Measurements from ENCODE around the gene USP35.

Gene USP35

GRCh38 chr11:78200061-78200460, 11.3 kb downstream of the USP35 start:
- DNase-seq, result no peak

DNA sequence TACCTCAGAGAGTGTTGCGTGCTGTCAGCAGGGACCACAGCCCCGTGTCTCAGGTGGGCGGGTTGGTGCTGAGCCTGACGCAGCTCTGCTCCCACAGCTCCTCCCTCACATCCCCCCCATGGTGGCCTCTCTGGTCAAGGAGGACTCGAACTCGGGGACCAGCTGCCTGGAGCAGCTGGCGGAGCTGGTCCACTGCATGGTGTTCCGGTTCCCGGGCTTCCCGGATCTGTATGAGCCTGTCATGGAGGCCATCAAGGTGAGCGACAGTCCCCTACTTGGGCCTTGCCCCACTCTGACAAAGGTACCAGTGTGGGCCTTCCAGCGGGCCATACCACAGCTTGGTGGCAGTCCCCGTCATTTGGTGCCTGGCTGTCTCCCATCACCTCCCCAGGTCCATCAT, 11.8 kb downstream of the USP35 start:
- DNase-seq, result no peak

DNA sequence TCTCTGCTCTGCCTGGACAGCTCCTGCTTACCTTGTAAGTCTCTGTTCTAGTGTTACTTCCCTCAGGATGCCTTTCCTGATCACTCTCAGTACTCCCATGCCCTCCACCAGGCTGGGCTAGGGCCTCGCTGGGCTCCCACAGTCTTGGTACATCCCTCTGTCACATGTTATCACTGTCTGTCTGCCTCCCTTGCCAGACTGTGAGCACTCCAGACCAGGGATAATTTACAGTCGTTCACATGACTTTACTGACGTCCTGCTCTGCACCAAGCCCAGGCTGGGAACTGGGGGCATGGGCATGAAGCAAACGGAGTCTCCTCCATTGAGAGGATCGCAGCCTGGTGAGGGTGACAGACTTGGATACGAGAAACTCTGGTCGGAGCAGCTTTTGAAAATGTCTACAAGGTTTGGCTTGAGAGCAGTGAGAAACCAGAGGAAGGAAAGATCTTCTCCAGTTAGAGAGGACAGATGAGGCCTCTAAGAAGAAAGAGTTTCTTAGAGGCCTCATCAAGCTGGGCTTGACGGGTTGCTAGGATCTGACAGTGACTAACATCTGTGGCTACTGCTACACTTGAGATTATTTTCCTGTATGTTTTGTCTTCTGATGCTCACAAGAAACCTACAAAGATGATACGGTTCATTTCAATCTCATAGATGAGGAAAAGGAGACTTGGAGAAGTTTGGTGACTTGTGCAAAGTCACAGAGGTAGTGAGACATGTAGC, 12.5 kb downstream of the USP35 start:
- DNase-seq, result no peak

GRCh38 chr11:78202733-78203167, 14.0 kb downstream of the USP35 start:
- DNase-seq, result no peak

DNA sequence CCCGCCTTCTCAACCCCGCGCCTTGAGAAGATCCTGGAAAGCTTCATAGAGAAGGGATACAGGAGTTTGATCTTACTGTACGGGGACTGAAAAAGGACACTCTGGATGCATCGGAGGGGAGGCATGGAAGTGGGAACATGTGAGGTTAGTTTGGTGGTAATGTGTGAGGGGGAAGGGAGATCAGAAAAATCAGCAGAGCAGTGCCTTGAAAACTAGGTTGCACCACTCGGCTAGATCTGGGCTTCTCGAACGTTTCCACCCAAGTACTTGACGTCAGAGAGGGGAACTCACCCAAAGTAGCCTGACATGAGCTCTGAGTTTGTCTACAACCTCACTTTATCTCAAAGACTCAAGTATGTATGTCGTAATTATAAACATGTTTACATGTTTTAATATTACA, 14.5 kb downstream of the USP35 start:
- DNase-seq, result no peak

DNA sequence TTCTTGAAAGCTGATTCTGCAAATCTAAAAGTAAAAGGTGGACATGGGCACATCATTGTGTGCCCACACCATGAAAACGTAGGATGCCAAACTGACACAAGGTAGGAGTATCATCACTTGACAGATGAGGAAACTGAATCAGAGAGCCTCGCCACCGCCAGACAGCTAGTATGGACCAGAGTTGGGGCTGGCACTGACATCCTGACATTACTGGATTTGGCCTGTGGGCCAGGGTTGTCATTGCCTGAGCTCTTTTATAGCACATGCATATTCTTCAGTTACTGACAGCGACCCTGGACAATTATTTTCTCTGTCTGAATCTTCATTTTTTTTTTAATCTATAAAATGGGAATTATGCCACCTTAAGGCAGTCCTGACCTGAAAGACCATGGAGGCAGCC, 16.5 kb downstream of the USP35 start:
- no peak for DNase-seq

- no peak for DNase-seq
These were observed 17.0 kb downstream of the USP35 start for GRCh38 chr11:78205691-78206090.

DNA sequence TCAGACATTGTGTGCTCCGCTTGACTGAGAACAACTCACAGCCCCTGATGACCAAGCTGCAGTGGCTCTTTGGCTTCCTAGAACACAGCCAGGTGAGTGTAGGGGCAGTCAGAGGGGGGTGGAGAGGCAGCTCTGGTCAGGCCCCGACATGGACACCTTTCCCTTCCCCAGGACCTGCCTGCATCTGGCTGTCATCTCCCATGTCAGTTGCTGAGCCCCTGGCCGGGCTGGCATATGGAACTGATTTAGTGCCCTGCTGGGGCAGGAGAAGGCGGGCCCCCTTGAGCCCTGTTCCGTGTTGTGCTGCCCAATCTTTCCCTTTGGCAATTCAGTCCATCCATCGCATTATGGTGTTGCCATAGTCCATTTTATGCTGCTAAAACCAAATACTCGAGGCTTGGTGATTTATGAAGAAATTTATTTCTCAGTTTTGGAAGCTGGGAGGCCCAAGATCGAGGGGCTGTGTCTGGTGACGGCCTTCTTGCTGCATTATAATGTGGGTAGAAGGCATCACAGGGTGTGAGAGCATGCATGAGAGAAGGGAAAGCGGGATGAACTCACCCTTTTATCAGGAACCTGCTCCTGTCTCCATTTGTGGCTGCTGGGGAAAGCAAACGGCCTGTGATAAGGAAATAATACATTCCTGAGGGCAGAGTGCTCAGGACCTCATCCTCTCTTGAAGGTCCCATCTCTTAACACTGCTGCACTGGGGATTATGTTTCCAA, 19.0 kb downstream of the USP35 start:
- no peak for DNase-seq

DNA sequence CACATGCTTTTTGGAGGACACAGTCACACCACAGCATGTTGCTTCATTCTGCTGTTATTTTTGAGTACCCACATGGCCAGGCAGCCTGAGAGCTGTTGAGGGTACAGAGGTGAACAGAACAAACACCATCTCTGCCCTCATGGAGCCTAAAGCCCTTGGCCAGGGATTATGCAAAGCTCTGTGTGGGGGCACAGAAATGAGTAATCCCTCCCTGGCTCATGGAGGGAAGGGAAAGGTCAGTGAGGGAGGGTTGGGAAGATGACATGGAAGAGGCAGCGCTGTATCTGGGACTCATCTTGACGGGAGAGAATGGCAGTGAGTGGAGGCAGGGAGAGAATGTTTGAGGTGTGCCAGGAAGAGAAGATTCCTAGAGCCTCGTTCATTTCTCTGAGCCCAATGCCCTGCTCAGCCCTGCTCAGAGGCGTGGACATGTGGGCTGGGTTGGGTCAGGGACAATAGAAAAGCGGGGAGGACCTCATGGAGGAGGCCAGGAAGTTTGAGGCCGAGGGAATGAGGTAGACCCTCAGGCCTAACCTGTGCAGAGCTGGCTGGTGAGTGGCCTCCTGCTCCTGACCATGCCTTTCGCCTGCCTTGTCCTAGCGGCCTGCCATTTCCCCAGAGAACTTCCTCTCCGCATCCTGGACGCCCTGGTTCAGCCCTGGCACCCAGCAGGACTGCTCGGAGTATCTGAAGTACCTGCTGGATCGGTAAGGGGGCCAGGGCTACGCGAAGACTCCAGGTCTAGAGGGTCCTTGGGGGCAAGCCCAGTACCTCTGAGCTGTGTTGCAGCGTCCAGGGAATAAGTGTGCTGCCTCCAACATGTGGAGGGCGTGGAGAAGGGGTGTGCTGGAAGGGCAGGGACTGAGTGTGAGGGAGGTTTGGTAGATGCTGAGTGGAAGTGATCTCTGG, 19.8 kb downstream of the USP35 start:
- no peak for DNase-seq

GRCh38 chr11:78209478-78209877, 20.8 kb downstream of the USP35 start:
- DNase-seq, result no peak

DNA sequence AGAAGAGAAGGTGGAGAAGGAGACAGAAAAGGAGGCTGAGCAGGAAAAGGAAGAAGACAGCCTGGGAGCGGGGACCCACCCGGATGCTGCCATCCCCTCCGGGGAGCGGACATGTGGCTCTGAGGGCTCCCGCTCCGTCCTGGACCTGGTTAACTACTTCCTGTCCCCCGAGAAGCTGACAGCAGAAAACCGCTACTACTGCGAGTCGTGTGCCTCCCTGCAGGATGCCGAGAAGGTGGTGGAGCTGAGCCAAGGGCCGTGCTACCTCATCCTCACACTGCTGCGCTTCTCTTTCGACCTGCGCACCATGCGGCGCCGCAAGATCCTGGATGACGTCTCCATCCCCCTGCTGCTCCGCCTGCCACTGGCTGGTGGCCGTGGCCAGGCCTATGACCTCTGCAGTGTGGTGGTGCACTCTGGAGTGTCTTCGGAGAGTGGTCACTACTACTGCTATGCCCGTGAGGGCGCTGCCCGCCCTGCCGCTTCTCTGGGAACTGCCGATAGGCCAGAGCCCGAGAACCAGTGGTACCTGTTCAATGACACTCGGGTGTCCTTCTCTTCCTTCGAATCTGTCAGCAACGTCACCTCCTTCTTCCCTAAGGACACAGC, 21.4 kb downstream of the USP35 start:
- DNase-seq, result no peak

GRCh38 chr11:78211565-78211964, 22.8 kb downstream of the USP35 start:
- no peak for DNase-seq

GRCh38 chr11:78212586-78213371, 24.1 kb downstream of the USP35 start:
- no peak for DNase-seq

GRCh38 chr11:78213526-78214330, 25.0 kb downstream of the USP35 start:
- DNase-seq, result no peak

DNA sequence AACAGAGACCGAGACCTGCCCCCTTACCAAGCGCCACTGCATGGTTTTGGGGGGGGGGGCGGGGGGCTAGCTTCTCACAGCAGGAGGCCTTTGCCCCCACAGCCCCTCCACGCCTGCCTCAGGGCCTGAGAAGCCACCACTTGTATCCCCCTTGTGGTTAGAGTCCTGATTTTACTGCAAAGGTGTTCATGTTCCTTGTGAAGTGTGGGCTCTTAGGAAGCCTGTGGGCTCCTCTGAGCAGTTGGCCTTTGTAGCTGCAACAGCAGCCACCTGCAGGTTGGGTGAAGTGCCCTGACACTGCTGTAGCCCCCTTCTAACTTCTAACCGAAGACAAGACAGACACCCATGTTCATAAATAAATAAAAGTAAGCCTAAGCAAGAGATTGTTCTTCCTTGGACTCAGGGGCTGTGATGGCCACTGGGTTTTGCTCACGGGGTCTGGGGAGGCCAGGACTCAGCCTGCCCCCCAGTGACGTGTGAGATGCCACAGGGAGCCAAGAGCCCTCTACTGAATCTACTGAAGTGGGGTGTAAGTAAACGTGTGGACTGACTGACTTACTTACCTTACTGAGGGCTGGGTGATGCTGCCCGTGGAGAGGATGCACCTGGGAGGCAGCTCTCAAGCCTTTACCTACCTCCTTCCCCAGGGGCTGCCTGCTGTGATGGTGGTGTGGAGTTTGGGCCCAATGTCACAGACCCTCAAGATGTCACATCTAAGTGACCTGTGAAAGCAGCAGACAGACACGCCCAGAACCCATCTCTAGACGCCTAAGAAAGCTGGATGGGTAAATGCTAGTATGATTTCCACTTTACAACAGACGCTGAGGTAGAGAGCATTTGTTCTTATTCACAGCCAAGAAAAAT, 25.8 kb downstream of the USP35 start:
- no peak for DNase-seq

GRCh38 chr11:78216021-78216420, 27.3 kb downstream of the USP35 start:
- no peak for DNase-seq

- DNase-seq, result no peak
These were observed 28.0 kb downstream of the USP35 start for GRCh38 chr11:78216571-78217287.

DNA sequence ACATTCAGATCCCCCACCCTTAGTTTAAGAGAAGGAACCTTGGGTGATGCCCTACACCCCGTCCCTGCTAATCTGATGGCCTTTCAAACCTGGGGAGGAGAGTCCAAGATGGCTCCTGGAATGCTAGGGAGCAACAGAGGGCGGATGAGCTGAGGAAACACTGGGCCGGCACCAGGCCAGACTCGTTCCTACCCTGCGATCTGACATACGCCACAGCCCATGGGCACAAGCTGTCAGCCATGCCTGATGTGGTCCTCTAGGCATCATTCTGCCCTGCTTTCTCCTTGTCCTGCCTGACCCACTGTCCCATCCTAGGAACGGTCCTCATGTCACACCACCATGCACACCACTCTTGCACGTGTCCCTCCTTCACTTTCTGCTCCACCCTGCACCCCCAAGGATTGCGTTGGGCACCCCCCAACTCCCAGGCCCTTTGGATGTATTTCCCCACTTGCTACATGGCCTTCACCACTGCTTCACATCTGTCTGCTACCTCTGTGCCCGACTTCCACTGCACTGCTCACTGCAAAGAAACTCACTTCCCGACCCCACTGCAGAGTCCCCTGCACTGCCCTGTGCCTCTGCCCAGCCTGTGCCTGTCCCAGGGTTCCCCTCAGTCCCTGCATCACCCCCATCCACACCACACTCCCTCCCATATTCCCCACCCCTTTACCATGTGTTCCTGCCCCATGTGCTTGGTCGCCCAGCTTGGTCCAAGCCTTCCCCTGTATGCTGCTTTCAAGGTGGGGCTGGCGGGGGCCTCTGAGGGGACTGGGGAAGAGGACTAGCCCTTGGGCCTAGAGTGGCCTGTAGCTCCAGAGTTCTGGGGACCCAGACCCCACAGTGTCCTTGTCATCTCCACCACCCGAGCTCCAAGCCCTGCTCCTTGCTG, 29.2 kb downstream of the USP35 start:
- no peak for DNase-seq
